Osteocyte (in vitro differentiated cells): ENCODE data around the gene ADAMTS6. TPM values are rescaled to one million over a fixed set of nuclear protein-coding genes. Genes with fewer than 3 reads are reported as not detected.

Experiments used
- DNase-seq: peaks from one replicate; pipeline ENCODE4 v3.0.0; 2021; ENCODE audit warnings: mixed read lengths; ENCODE audit not compliant: unreplicated experiment; ENCODE audit errors: extremely low spot score
- H3K27ac Mint-ChIP-seq: one replicate; pipeline ENCODE4 v1.8.0; 2021; ENCODE audit warnings: mild to moderate bottlenecking, mixed read lengths; ENCODE audit not compliant: unreplicated experiment
- H3K27me3 Mint-ChIP-seq: one replicate; pipeline ENCODE4 v1.8.0; 2021; ENCODE audit warnings: mixed read lengths; ENCODE audit not compliant: unreplicated experiment
- H3K36me3 Mint-ChIP-seq: one replicate; pipeline ENCODE4 v1.8.0; 2021; ENCODE audit warnings: mixed read lengths; ENCODE audit not compliant: unreplicated experiment
- H3K4me1 Mint-ChIP-seq: one replicate; pipeline ENCODE4 v1.8.0; 2021; ENCODE audit warnings: mixed read lengths; ENCODE audit not compliant: unreplicated experiment
- H3K4me3 Mint-ChIP-seq: one replicate; pipeline ENCODE4 v1.8.0; 2021; ENCODE audit warnings: mild to moderate bottlenecking, moderate library complexity, mixed read lengths; ENCODE audit not compliant: unreplicated experiment
- H3K9me3 Mint-ChIP-seq: one replicate; pipeline ENCODE4 v1.8.0; 2021; ENCODE audit warnings: mixed read lengths; ENCODE audit not compliant: unreplicated experiment
- total RNA-seq: library from RNA; stranded (reverse); gene quantifications from 2 replicates; pipeline ENCODE4 v1.2.1, GENCODE V29; 2021
- TF ChIP-seq, protein P1 (sequence below): fragments of 200-600 bp; sonication (generic); IDR thresholded peaks from 2 replicates; pipeline ENCODE4 v1.5.0; 2021; ENCODE audit warnings: antibody characterized with exemption, mild to moderate bottlenecking, moderate library complexity

The ADAMTS6 gene
- total RNA-seq, 1 donor from 2014 or later: 4.7 TPM

DNA sequence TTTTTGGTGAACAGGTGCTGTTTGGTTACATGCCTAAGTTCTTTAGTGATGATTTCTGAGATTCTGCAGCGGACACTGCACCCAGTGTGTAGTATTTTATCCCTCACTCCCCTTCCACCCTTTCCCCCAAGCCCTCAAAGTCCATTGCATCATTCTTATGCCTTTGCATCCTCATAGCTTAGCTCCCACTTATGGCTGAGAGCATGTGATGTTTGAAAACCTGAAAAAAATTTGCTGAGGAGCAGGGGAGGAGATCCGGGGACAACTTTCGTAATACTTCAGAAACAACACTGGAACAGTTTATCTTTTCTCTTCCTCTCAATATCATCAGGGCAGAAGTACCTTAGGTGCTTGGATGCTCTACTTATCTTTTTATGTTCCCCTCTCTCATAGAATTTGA lies 226.4 kb downstream of the ADAMTS6 start:
- Mint-ChIP-seq H3K4me1 (no peaks in the 10 kb centered on the region), H3K4me3 (no peak overlapping the region), H3K27me3 (no peaks in the 10 kb centered on the region), H3K9me3 (peaks cover 12% of the 10 kb centered on the region), H3K27ac (no peak overlapping the region), H3K36me3 (peaks cover 12% of the 10 kb centered on the region)
- DNase-seq: no peak
- TF ChIP-seq, protein P1, sequence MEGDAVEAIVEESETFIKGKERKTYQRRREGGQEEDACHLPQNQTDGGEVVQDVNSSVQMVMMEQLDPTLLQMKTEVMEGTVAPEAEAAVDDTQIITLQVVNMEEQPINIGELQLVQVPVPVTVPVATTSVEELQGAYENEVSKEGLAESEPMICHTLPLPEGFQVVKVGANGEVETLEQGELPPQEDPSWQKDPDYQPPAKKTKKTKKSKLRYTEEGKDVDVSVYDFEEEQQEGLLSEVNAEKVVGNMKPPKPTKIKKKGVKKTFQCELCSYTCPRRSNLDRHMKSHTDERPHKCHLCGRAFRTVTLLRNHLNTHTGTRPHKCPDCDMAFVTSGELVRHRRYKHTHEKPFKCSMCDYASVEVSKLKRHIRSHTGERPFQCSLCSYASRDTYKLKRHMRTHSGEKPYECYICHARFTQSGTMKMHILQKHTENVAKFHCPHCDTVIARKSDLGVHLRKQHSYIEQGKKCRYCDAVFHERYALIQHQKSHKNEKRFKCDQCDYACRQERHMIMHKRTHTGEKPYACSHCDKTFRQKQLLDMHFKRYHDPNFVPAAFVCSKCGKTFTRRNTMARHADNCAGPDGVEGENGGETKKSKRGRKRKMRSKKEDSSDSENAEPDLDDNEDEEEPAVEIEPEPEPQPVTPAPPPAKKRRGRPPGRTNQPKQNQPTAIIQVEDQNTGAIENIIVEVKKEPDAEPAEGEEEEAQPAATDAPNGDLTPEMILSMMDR: no peak

DNA sequence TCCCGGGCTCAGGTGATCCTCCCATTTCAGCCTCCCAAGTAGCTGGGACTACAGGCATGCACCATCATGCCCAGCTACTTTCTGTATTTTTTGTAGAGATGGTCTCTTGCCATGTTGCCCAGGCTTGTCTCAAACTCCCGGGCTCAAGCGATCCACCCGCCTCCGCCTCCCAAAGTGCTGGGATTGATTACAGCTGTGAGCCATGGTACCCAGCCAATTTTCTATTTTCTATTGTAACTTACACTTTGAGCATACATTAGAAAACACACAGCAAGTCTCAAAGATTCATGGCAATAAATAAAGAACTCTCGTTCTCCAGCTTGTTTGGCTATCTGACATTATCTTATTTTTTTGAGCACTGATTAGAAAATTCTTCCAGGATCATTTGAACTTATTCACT lies 228.7 kb downstream of the ADAMTS6 start:
- H3K9me3 Mint-ChIP-seq: peaks cover under 1% of the 10 kb centered on the region

DNA sequence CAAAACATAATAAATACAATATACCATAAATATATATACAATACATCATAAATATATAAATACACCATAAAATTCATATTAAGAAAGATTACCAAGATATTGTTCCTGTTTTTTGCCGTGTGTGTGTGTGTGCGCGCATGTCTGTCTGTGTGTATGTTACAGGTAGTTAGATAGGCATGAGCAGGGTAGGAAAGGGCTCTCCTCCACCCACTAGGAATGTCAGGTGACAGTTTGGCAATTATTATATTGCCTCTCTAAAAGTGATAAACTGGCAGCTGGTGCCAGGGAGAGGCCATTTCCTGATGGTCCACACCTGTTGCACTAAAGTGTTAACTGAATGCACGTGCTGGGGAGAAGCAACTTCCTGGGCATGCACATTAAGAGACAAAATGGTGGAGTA lies 232.8 kb downstream of the ADAMTS6 start:
- DNase-seq: no peak
- Mint-ChIP-seq H3K4me1 (peaks cover 4% of the 10 kb centered on the region), H3K36me3 (peaks cover 1% of the 10 kb centered on the region), H3K4me3 (no peak overlapping the region), H3K9me3 (no peaks in the 10 kb centered on the region), H3K27me3 (no peaks in the 10 kb centered on the region), H3K27ac (no peak overlapping the region)
- TF ChIP-seq, protein P1: no peak

More for the DNA sequence above, 228.7 kb downstream of the ADAMTS6 start:
- TF ChIP-seq, protein P1: no peak
- DNase-seq: no peak
- H3K36me3 Mint-ChIP-seq: peaks cover 2% of the 10 kb centered on the region
- H3K4me3 Mint-ChIP-seq: no peak overlapping the region
- H3K4me1 Mint-ChIP-seq: no peaks in the 10 kb centered on the region
- no peak overlapping the region for H3K27ac Mint-ChIP-seq
- H3K27me3 Mint-ChIP-seq: no peaks in the 10 kb centered on the region

GRCh38 chr5:65247594-65247993 lies 234.1 kb downstream of the ADAMTS6 start:
- Mint-ChIP-seq H3K27ac (no peak overlapping the region), H3K4me1 (peaks cover 4% of the 10 kb centered on the region), H3K9me3 (no peaks in the 10 kb centered on the region), H3K27me3 (no peaks in the 10 kb centered on the region), H3K36me3 (no peaks in the 10 kb centered on the region), H3K4me3 (no peak overlapping the region)
- TF ChIP-seq, protein P1: no peak
- no peak for DNase-seq

- DNase-seq: no peak
- H3K4me1 Mint-ChIP-seq: peaks cover 4% of the 10 kb centered on the region
- no peak overlapping the region for H3K27ac Mint-ChIP-seq
- no peaks in the 10 kb centered on the region for H3K27me3 Mint-ChIP-seq
- no peaks in the 10 kb centered on the region for H3K9me3 Mint-ChIP-seq
- H3K4me3 Mint-ChIP-seq: no peak overlapping the region
- TF ChIP-seq, protein P1: no peak
- no peaks in the 10 kb centered on the region for H3K36me3 Mint-ChIP-seq
Measured at GRCh38 chr5:65246741-65247140, 235.0 kb downstream of the ADAMTS6 start.
